H9 (cell line): ENCODE results near the gene ZFYVE27. TPM values are rescaled to one million over a fixed set of nuclear protein-coding genes. Genes with fewer than 3 reads are reported as not detected.

ENCODE experiments used
- DNase-seq: peaks from one replicate; pipeline ENCODE4 v3.0.0-alpha.2; 2017
- H2AFZ ChIP-seq: one replicate; pipeline ENCODE4 v1.6.1; 2013; ENCODE audit warnings: mild to moderate bottlenecking, low read length, control low read depth, moderate library complexity
- H2AK5ac ChIP-seq: 2 replicates; pipeline ENCODE4 v1.6.1; 2013; ENCODE audit warnings: low read length, control low read depth, mixed read lengths; ENCODE audit not compliant: insufficient read length
- H2BK120ac ChIP-seq: one replicate; pipeline ENCODE4 v1.6.1; 2013; ENCODE audit warnings: low read depth, mild to moderate bottlenecking, low read length, control low read depth, inconsistent platforms; ENCODE audit not compliant: poor library complexity, severe bottlenecking
- H2BK12ac ChIP-seq: 2 replicates; pipeline ENCODE4 v1.6.1; 2013; ENCODE audit warnings: low read length, control low read depth, mixed read lengths, low read depth; ENCODE audit not compliant: insufficient read length
- H2BK15ac ChIP-seq: 2 replicates; pipeline ENCODE4 v1.6.1; 2013; ENCODE audit warnings: low read depth, low read length, control low read depth
- H2BK20ac ChIP-seq: one replicate; pipeline ENCODE4 v1.6.1; 2013; ENCODE audit warnings: low read depth, mild to moderate bottlenecking, low read length, control low read depth, inconsistent platforms; ENCODE audit not compliant: poor library complexity, severe bottlenecking
- H2BK5ac ChIP-seq: 2 replicates; pipeline ENCODE4 v1.6.1; 2013; ENCODE audit warnings: low read length, control low read depth, mixed read lengths; ENCODE audit not compliant: insufficient read length
- H3K14ac ChIP-seq: 2 replicates; pipeline ENCODE4 v1.6.1; 2013; ENCODE audit warnings: low read length, control low read depth; ENCODE audit not compliant: insufficient read depth
- H3K18ac ChIP-seq: 2 replicates; pipeline ENCODE4 v1.6.1; 2013; ENCODE audit warnings: low read depth, mild to moderate bottlenecking, mixed read lengths, low read length, control low read depth; ENCODE audit not compliant: insufficient read length
- H3K23ac ChIP-seq: 2 replicates; pipeline ENCODE4 v1.6.1; 2013; ENCODE audit warnings: low read length, control low read depth, mixed read lengths, low read depth; ENCODE audit not compliant: insufficient read length
- H3K23me2 ChIP-seq: 2 replicates; pipeline ENCODE4 v1.6.1; 2013; ENCODE audit warnings: low read depth, mild to moderate bottlenecking, mixed read lengths, low read length, control low read depth; ENCODE audit not compliant: insufficient read length, poor library complexity, severe bottlenecking
- H3K27ac ChIP-seq: 2 replicates; pipeline ENCODE4 v1.5.1; 2013; ENCODE audit warnings: low read length, control low read depth, mixed read lengths, low read depth; ENCODE audit not compliant: insufficient read length
- H3K27me3 ChIP-seq: 2 replicates; pipeline ENCODE4 v1.6.1; 2013; ENCODE audit warnings: low read length, control low read depth, inconsistent platforms; ENCODE audit not compliant: insufficient read depth
- H3K4ac ChIP-seq: 2 replicates; pipeline ENCODE4 v1.6.1; 2013; ENCODE audit warnings: low read depth, mild to moderate bottlenecking, control low read depth, inconsistent platforms, low read length, moderate library complexity
- H3K4me1 ChIP-seq: 2 replicates; pipeline ENCODE4 v1.6.1; 2013; ENCODE audit warnings: low read length, control low read depth, inconsistent platforms; ENCODE audit not compliant: insufficient read depth
- H3K4me2 ChIP-seq: 2 replicates; pipeline ENCODE4 v1.6.1; 2013; ENCODE audit warnings: low read length, control low read depth, mixed read lengths; ENCODE audit not compliant: insufficient read length, insufficient read depth
- H3K56ac ChIP-seq: 2 replicates; pipeline ENCODE4 v1.6.1; 2013; ENCODE audit warnings: low read depth, mild to moderate bottlenecking, mixed read lengths, low read length, control low read depth; ENCODE audit not compliant: insufficient read length
- H3K79me1 ChIP-seq: 2 replicates; pipeline ENCODE4 v1.6.1; 2013; ENCODE audit warnings: low read depth, mild to moderate bottlenecking, moderate library complexity, low read length, control low read depth, inconsistent platforms; ENCODE audit not compliant: insufficient read depth, poor library complexity, severe bottlenecking
- H3K79me2 ChIP-seq: 2 replicates; pipeline ENCODE4 v1.6.1; 2013; ENCODE audit warnings: low read length, control low read depth, inconsistent platforms; ENCODE audit not compliant: insufficient read depth
- H3K9ac ChIP-seq: 2 replicates; pipeline ENCODE4 v1.6.1; 2013; ENCODE audit warnings: low read length, control low read depth, mixed read lengths; ENCODE audit not compliant: insufficient read length; ENCODE audit errors: extremely low read depth
- H3K9me3 ChIP-seq: one replicate; pipeline ENCODE4 v1.6.1; 2013; ENCODE audit warnings: low read depth, low read length, inconsistent platforms; ENCODE audit not compliant: control insufficient read depth
- H3T11ph ChIP-seq: one replicate; pipeline ENCODE4 v1.6.1; 2013; ENCODE audit warnings: mild to moderate bottlenecking, low read length, control low read depth, inconsistent platforms
- H4K20me1 ChIP-seq: one replicate; pipeline ENCODE4 v1.6.1; 2013; ENCODE audit not compliant: control insufficient read depth, insufficient read length, insufficient read depth
- H4K5ac ChIP-seq: 2 replicates; pipeline ENCODE4 v1.6.1; 2013; ENCODE audit warnings: low read depth, mild to moderate bottlenecking, mixed read lengths, low read length, control low read depth; ENCODE audit not compliant: insufficient read length
- H4K8ac ChIP-seq: replicated peaks from 2 replicates; pipeline ENCODE4 v1.6.1; 2013; ENCODE audit warnings: low read length, control low read depth, mixed read lengths, low read depth; ENCODE audit not compliant: insufficient read length
- H4K91ac ChIP-seq: 2 replicates; pipeline ENCODE4 v1.6.1; 2013; ENCODE audit warnings: low read depth, mild to moderate bottlenecking, moderate library complexity, mixed read lengths, low read length, control low read depth; ENCODE audit not compliant: insufficient read length
- H3K27ac Mint-ChIP-seq, 3 experiments: 2 replicates in 2 of 3; 3 replicates in 1 of 3; pipeline ENCODE4 v1.8.0; 2020 to 2021; ENCODE audit warnings: mixed read lengths in 3 of 3, mild to moderate bottlenecking in 1 of 3, moderate library complexity in 1 of 3
- H3K27me3 Mint-ChIP-seq: 2 replicates; pipeline ENCODE4 v1.8.0; 2021; ENCODE audit warnings: low read depth, mild to moderate bottlenecking, moderate library complexity, mixed read lengths
- H3K36me3 Mint-ChIP-seq, 3 experiments: 2 replicates in 2 of 3; 3 replicates in 1 of 3; pipeline ENCODE4 v1.8.0; 2020 to 2021; ENCODE audit warnings: low read depth in 3 of 3, mixed read lengths in 3 of 3; ENCODE audit not compliant: insufficient read depth in 1 of 3
- H3K4me1 Mint-ChIP-seq, 2 experiments: 2 replicates each; pipeline ENCODE4 v1.8.0; 2020; ENCODE audit warnings: mixed read lengths in 2 of 2
- H3K4me3 Mint-ChIP-seq, 2 experiments: 2 replicates in 1 of 2; 3 replicates in 1 of 2; pipeline ENCODE4 v1.8.0; 2020 to 2021; ENCODE audit warnings: mild to moderate bottlenecking in 2 of 2, mixed read lengths in 2 of 2, moderate library complexity in 1 of 2
- H3K9me3 Mint-ChIP-seq, 2 experiments: 2 replicates in 1 of 2; 3 replicates in 1 of 2; pipeline ENCODE4 v1.8.0; 2020; ENCODE audit warnings: mild to moderate bottlenecking in 2 of 2, mixed read lengths in 2 of 2, moderate library complexity in 1 of 2
- CTCF ChIP-seq: fragments of 200-600 bp; sonication (generic); conservative IDR thresholded peaks from 3 replicates; pipeline ENCODE4 v1.8.0; 2021; ENCODE audit warnings: antibody characterized with exemption, mild to moderate bottlenecking
- WGBS: extraction: QIAGEN DNeasy Blood & Tissue Kit; methylation state at CpG from one replicate; pipeline ENCODE4 v1.1.7; 2013; ENCODE audit warnings: missing lambda C conversion rate, low lambda C conversion rate, mixed read lengths; ENCODE audit not compliant: insufficient read length; ENCODE audit errors: extremely low coverage; 5-methylcytosine and 5-hydroxymethylcytosine counted together
- total RNA-seq: library from RNA; stranded (reverse); gene quantifications from 2 replicates; pipeline ENCODE4 v1.2.1, GENCODE V29; 2021

The ZFYVE27 gene
- total RNA-seq, 1 experiment from 2014 or later: 33.2 TPM

GRCh38 chr10:97721871-97722780 lies 14.8 kb upstream of the ZFYVE27 start:
- no peaks in the 10 kb centered on the region for H3K79me1 ChIP-seq
- no peaks in the 10 kb centered on the region for H3K27me3 ChIP-seq
- no peak overlapping the region for H3K9ac ChIP-seq
- H2BK20ac ChIP-seq: no peak overlapping the region
- H3K27ac ChIP-seq: no peak overlapping the region
- no peak overlapping the region for H3K23ac ChIP-seq
- H4K91ac ChIP-seq: no peak overlapping the region
- Mint-ChIP-seq H3K9me3 (no peaks in the 10 kb centered on the region), H3K27me3 (no peaks in the 10 kb centered on the region; the same call in 1 of the 2 replicates), H3K4me1 (peaks cover 30 to 37% of the 10 kb centered on the region in 2 experiments), H3K4me3 (no peak overlapping the region), H3K27ac (peak overlapping the region in 1 of 3 experiments; percentile 75; a peak in 3 of 7 replicates), H3K36me3 (peaks cover 10 to 30% (median 30%) of the 10 kb centered on the region in 3 experiments)
- no peaks in the 10 kb centered on the region for H3K79me2 ChIP-seq
- no peak overlapping the region for H4K5ac ChIP-seq
- no peak overlapping the region for H2BK12ac ChIP-seq
- no peaks in the 10 kb centered on the region for H3K23me2 ChIP-seq
- H3K4me2 ChIP-seq: no peak overlapping the region
- no peak overlapping the region for H3K18ac ChIP-seq
- H2AK5ac ChIP-seq: no peak overlapping the region
- H4K8ac ChIP-seq: no peak overlapping the region
- no peak overlapping the region for H2BK5ac ChIP-seq
- H3K14ac ChIP-seq: no peak overlapping the region
- H2BK15ac ChIP-seq: no peak overlapping the region
- DNase-seq: no peak
- no peak overlapping the region for H3K56ac ChIP-seq
- no peak overlapping the region for H2BK120ac ChIP-seq
- no peak for TF ChIP-seq CTCF
- H3T11ph ChIP-seq: no peak overlapping the region
- no peak overlapping the region for H3K4ac ChIP-seq
- H4K20me1 ChIP-seq: no peaks in the 10 kb centered on the region
- H3K9me3 ChIP-seq: no peaks in the 10 kb centered on the region
- H3K4me1 ChIP-seq: peaks cover 8% of the 10 kb centered on the region; the same call in 1 of the 2 replicates
- no CpG with 5 or more reads among the region's 12 CpGs for WGBS
- no peak overlapping the region for H2AFZ ChIP-seq
